Neutrophil (primary cell): ENCODE data around the gene TREM1.
A peak's percentile ranks its signal among the peaks of the same experiment; 100 is the strongest.

ENCODE experiments used
- H3K27ac ChIP-seq: fragments of 200-600 bp; sonication (generic); 2 replicates; pipeline ENCODE4 v1.5.1; 2016; ENCODE audit warnings: mild to moderate bottlenecking, moderate library complexity
- H3K27me3 ChIP-seq: fragments of 200-600 bp; sonication (generic); 2 replicates; pipeline ENCODE4 v1.6.0; 2016; ENCODE audit warnings: mild to moderate bottlenecking
- H3K36me3 ChIP-seq: fragments of 200-600 bp; sonication (generic); 2 replicates; pipeline ENCODE4 v1.5.1; 2017
- H3K4me1 ChIP-seq, 2 experiments: fragments of 200-600 bp in 1 of 2; sonication (generic) in 1 of 2; 1 replicate in 1 of 2; 2 replicates in 1 of 2; pipeline versions ENCODE4 v1.5.1 to v1.6.1; 2013 to 2016; ENCODE audit warnings: low read depth in 1 of 2, low read length in 1 of 2, mild to moderate bottlenecking in 1 of 2, moderate library complexity in 1 of 2; ENCODE audit not compliant: control insufficient read depth in 1 of 2, insufficient read depth in 1 of 2
- H3K4me3 ChIP-seq, 2 experiments: fragments of 200-600 bp in 1 of 2; sonication (generic) in 1 of 2; 1 replicate in 1 of 2; 2 replicates in 1 of 2; pipeline ENCODE4 v1.5.1; 2013 to 2016; ENCODE audit warnings: low read depth in 1 of 2, low read length in 1 of 2, mild to moderate bottlenecking in 1 of 2, moderate library complexity in 1 of 2
- H3K9me3 ChIP-seq: fragments of 200-600 bp; sonication (generic); 2 replicates; pipeline ENCODE4 v1.5.1; 2016
- CTCF ChIP-seq: fragments of 200-600 bp; sonication (generic); IDR thresholded peaks from 2 replicates; pipeline ENCODE4 v1.5.1; 2016; ENCODE audit warnings: antibody characterized with exemption

Gene TREM1

GRCh38 chr6:41257369-41258195 is 28.9 kb downstream of the TREM1 start:
- Histone ChIP-seq H3K9me3 (no peaks in the 10 kb centered on the region), H3K27me3 (no peaks in the 10 kb centered on the region), H3K4me3 (no peak overlapping the region), H3K27ac (peak overlapping the region; percentile 45), H3K36me3 (peaks cover 6% of the 10 kb centered on the region), H3K4me1 (peaks cover 30 to 58% of the 10 kb centered on the region in 2 experiments)
- no peak for TF ChIP-seq CTCF

GRCh38 chr6:41256383-41256782 is 30.1 kb downstream of the TREM1 start:
- no peaks in the 10 kb centered on the region for H3K27me3 ChIP-seq
- H3K9me3 ChIP-seq, result no peaks in the 10 kb centered on the region
- TF ChIP-seq CTCF, result no peak
- peaks cover 9% of the 10 kb centered on the region for H3K36me3 ChIP-seq
- H3K4me3 ChIP-seq, result no peak overlapping the region
- H3K27ac ChIP-seq, result peak overlapping the region; percentile 60
- H3K4me1 ChIP-seq, result peaks cover 30 to 61% of the 10 kb centered on the region in 2 experiments

GRCh38 chr6:41255638-41256246 is 30.7 kb downstream of the TREM1 start:
- peaks cover 30 to 61% of the 10 kb centered on the region in 2 experiments for H3K4me1 ChIP-seq
- H3K27ac ChIP-seq, result peak overlapping the region; percentile 60
- H3K9me3 ChIP-seq, result no peaks in the 10 kb centered on the region
- no peak overlapping the region for H3K4me3 ChIP-seq
- TF ChIP-seq CTCF, result no peak
- H3K36me3 ChIP-seq, result peaks cover 16% of the 10 kb centered on the region
- no peaks in the 10 kb centered on the region for H3K27me3 ChIP-seq

- no peak for TF ChIP-seq CTCF
- Histone ChIP-seq H3K9me3 (no peaks in the 10 kb centered on the region), H3K4me1 (peaks cover 30 to 61% of the 10 kb centered on the region in 2 experiments), H3K4me3 (no peak overlapping the region), H3K36me3 (peaks cover 17% of the 10 kb centered on the region), H3K27ac (peak overlapping the region; percentile 60), H3K27me3 (no peaks in the 10 kb centered on the region)
Measured at GRCh38 chr6:41255110-41255509, 31.4 kb downstream of the TREM1 start.

- H3K36me3 ChIP-seq, result peaks cover 21% of the 10 kb centered on the region
- no peaks in the 10 kb centered on the region for H3K27me3 ChIP-seq
- peaks cover 21 to 43% of the 10 kb centered on the region in 2 experiments for H3K4me1 ChIP-seq
- no peaks in the 10 kb centered on the region for H3K9me3 ChIP-seq
- no peak overlapping the region for H3K4me3 ChIP-seq
- TF ChIP-seq CTCF, result no peak
- H3K27ac ChIP-seq, result peak overlapping the region; percentile 26
Measured at GRCh38 chr6:41252401-41253169, 33.9 kb downstream of the TREM1 start.
